Psoas muscle (tissue), 8 donors: ENCODE data around the gene LILRB4. TPM values are rescaled to one million over a fixed set of nuclear protein-coding genes. Genes with fewer than 3 reads are reported as not detected.
"Not testable (repeated sequence)": the region's sequence is repeated elsewhere in the genome, so short reads cannot be mapped to it uniquely, and the experiment has no call there.

Experiments
- ATAC-seq, 4 donors: fragments of 200-7000 bp; cut with Tn5 transposase; one replicate each; pipeline ENCODE4 v1.9.1; 2020; ENCODE audit warnings: moderate library complexity in 3 of 4, mild to moderate bottlenecking in 2 of 4
- DNase-seq, 2 donors: peaks; one replicate each; pipeline ENCODE4 v3.0.0-alpha.2; 2020
- H3K27ac ChIP-seq: fragments of 200-600 bp; one replicate; pipeline ENCODE4 v1.8.0; 2022
- H3K27me3 ChIP-seq, 3 donors: fragments of 200-600 bp in 1 of 3; one replicate each; pipeline versions ENCODE4 v1.6.1 to v1.8.0; 2013 to 2022; ENCODE audit warnings: low read length in 2 of 3, mild to moderate bottlenecking in 2 of 3, moderate library complexity in 1 of 3; ENCODE audit not compliant: insufficient read depth in 3 of 3
- H3K36me3 ChIP-seq, 2 donors: fragments of 200-600 bp in 1 of 2; one replicate each; pipeline versions ENCODE4 v1.6.1 to v1.8.0; 2013 to 2022; ENCODE audit warnings: low read depth in 1 of 2, mild to moderate bottlenecking in 1 of 2, moderate library complexity in 1 of 2; ENCODE audit not compliant: insufficient read depth in 1 of 2
- H3K4me1 ChIP-seq: fragments of 200-600 bp; one replicate; pipeline ENCODE4 v1.8.0; 2022
- H3K4me3 ChIP-seq: fragments of 200-600 bp; one replicate; pipeline ENCODE4 v1.8.0; 2022; ENCODE audit warnings: mild to moderate bottlenecking
- H3K9me3 ChIP-seq: fragments of 200-600 bp; one replicate; pipeline ENCODE4 v1.8.0; 2022
- CTCF ChIP-seq: fragments of 200-600 bp; IDR thresholded peaks from one replicate; pipeline ENCODE4 v1.8.0; 2022; ENCODE audit warnings: antibody characterized with exemption
- WGBS, 3 donors: extraction: QIAGEN DNeasy Blood & Tissue Kit; methylation state at CpG; one replicate each; pipeline versions ENCODE4 v1.1.6 to v1.1.7; 2013; 5-methylcytosine and 5-hydroxymethylcytosine counted together
- intact Hi-C, 2 donors: fragments of 100-400 bp; cut with DNase I; formaldehyde crosslinking; loops; one replicate each; pipeline versions ENCODE4 v1.11.0 to v1.14.2; 2022
- polyA plus RNA-seq, 3 donors: library from polyadenylated mRNA; stranded (reverse); fragments of 200-250 nt; gene quantifications; one replicate each; pipeline ENCODE4 v1.2.3, GENCODE V29; 2013
- total RNA-seq, 4 donors: library from RNA; stranded (reverse); fragmentation: NEBNext Ultra II Directional in 2 of 4; extraction: Animal tissue kit (Norgen Biotek cat#: 25700) in 2 of 4; gene quantifications; one replicate each; pipeline versions ENCODE4 v1.2.1 to v1.2.4, GENCODE V29; 2021 to 2023
- donor health status: healthy with polysubstance abuse.
- donor health status: DM: no; HTN: no; CAD: no; lungs with moderate emphysema.
- donor health status: Bipolar disorder and iron deficiency.
- donor health status: healthy.
- donor health status: DM: yes; HTN: yes; CAD: no.
- donor health status: DM: no; HTN: no; CAD: no.
- donor health status: DM: no; HTN: no; CAD: no.
- donor health status: DM: yes; HTN: yes; CAD: no.

LILRB4 gene
- total and polyA plus RNA-seq, 7 donors = 0.27 to 1.7 (median 0.56) TPM

DNA sequence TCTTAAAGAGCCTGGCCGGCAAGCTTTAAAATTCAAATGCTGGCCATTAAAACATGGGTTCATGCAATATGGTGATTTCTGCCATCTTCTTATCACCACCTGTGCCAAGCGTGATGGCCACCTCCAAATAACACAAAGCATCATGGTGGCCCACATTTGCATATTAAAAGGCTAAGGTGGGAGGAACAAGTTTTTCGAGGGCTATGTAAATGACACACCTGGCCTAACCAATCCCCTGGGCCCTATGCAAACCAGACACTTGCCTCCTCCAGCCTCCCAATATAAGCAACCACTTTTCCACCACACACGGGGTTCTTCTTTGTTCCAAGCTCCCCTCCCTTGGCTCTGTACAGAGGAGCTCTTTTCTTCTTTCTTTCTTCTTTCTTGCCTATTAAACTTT is 14.4 kb downstream of the LILRB4 start:
- Histone ChIP-seq H3K27me3 (no peaks in the 10 kb centered on the region), H3K9me3 (no peaks in the 10 kb centered on the region), H3K4me3 (no peak overlapping the region), H3K4me1 (no peaks in the 10 kb centered on the region), H3K36me3 (no peaks in the 10 kb centered on the region), H3K27ac (no peak overlapping the region)
- TF ChIP-seq CTCF = no peak
- intact Hi-C loops = loop anchor here in 1 of 2 donors (5.0 kb wide), 1 partner anchor 195 kb away; no protein-coding TSS in a partner anchor
- DNase-seq (no peak), ATAC-seq (no peak)
- 44 to 58% (median 47%) methylated on average over 4 of the region's 4 CpGs for WGBS, 3 donors

DNA sequence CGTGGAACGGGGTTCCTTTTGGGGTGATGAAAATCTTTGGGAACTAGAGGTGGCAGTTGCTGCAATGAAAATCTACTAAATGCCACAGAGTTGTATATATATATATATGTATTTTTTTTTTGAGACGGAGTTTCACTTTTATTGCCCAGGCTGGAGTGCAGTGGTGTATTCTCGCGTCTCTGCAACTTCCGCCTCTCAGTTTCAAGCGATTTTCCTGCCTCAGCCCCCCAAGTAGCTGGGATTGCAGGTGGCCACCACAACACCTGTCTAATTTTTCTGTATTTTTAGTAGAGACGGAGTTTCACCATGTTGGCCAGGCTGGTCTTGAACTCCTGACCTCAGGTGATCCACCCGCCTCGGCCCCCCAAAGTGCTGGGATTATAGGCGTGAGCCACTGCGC is 18.8 kb downstream of the LILRB4 start:
- H3K4me1 ChIP-seq, H3K27me3 ChIP-seq, ATAC-seq, DNase-seq, H3K36me3 ChIP-seq, H3K27ac ChIP-seq, intact Hi-C loops, H3K9me3 ChIP-seq, H3K4me3 ChIP-seq: not testable (repeated sequence)
- 70 to 77% (median 74%) methylated on average over 12 of the region's 12 CpGs for WGBS, 3 donors

DNA sequence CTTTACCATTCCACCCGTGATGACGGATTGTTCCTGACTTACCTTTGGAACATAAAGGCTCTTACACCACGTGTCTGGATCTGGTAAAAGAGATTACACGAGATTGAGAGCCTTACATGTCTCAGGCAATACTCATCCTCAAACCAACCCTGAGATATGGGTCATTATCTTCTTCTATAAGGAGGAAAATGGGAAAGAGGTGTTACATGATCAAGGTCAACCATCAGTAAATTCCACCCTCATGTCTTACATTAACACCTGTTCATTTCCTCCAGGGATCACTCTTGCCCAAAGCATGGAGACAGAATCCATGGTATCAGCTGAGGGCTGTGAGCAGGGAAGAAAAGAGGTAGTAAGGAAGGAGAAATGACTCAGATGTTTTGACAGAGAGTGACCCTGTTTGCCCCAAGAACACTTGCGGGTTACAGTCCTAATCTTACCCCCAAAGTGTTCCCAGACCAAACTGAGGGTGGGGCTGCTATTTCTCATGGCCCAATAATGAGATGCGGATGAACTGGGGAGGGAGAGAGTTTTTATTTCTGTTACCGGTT is 19.6 kb downstream of the LILRB4 start:
- 53 to 61% (median 55%) methylated on average over 7 of the region's 7 CpGs for WGBS, 3 donors

DNA sequence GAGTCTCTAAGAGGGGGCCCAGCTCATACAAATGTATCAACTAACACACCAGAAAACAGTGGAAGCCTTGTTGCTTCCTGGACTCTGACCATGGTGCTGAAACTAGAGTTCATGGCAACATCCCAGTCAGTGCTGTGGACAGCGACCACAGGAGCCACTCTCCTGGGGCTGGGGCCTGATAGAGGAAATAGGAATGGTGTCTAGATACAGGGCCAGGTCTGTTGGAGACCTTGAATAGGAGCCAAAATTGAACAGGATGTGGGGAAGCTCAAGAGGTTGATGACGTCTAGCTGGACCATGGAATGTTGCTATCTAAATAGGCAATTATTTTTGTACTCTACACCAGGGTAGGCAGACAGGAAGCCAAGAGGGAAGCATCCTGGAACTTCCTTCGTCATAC is 21.7 kb downstream of the LILRB4 start:
- TF ChIP-seq CTCF = no peak
- Histone ChIP-seq H3K27me3 (peaks cover 0 to 5% (median 0%) of the 10 kb centered on the region in 3 donors), H3K4me3 (no peak overlapping the region), H3K27ac (no peak overlapping the region), H3K4me1 (no peaks in the 10 kb centered on the region), H3K9me3 (no peaks in the 10 kb centered on the region), H3K36me3 (no peaks in the 10 kb centered on the region)
- ATAC-seq (no peak), DNase-seq (no peak)
- intact Hi-C loops = no loop called here
- 25 to 33% (median 25%) methylated on average over 3 of the region's 3 CpGs for WGBS, 3 donors

More for the DNA sequence above, 19.6 kb downstream of the LILRB4 start:
- DNase-seq = no peak
- Histone ChIP-seq H3K4me3 (no peak overlapping the region), H3K4me1 (no peaks in the 10 kb centered on the region), H3K9me3 (no peaks in the 10 kb centered on the region), H3K27ac (no peak overlapping the region), H3K36me3 (no peaks in the 10 kb centered on the region), H3K27me3 (peaks cover 0 to 2% (median 0%) of the 10 kb centered on the region in 3 donors)
- no peak for ATAC-seq
- no peak for TF ChIP-seq CTCF
- intact Hi-C loops = no loop called here

- no peak for TF ChIP-seq CTCF
- intact Hi-C loops = no loop called here
- WGBS, 3 donors = 48 to 69% (median 69%) methylated on average over 9 of the region's 9 CpGs
- ATAC-seq (no peak), DNase-seq (no peak)
- Histone ChIP-seq H3K36me3 (no peaks in the 10 kb centered on the region), H3K9me3 (peaks cover 4% of the 10 kb centered on the region), H3K4me1 (no peaks in the 10 kb centered on the region), H3K4me3 (no peak overlapping the region), H3K27ac (no peak overlapping the region), H3K27me3 (peaks cover 0 to 5% (median 0%) of the 10 kb centered on the region in 3 donors)
Observed at GRCh38 chr19:54691582-54692297, 29.0 kb downstream of the LILRB4 start.
